ENCODE data around the gene MORC4. TPM values are rescaled to one million over a fixed set of nuclear protein-coding genes. Genes with fewer than 3 reads are reported as not detected.

MORC4 gene
- total RNA-seq, 1 donor from 2014 or later: 16.3 TPM

- DNase-seq (no peak), ATAC-seq (peak; percentile 62)
- Histone ChIP-seq H3K4me3 (no peak overlapping the region), H3K4me1 (peaks cover 7% of the 10 kb centered on the region), H3K36me3 (no peaks in the 10 kb centered on the region), H3K27ac (no peak overlapping the region), H3K27me3 (no peaks in the 10 kb centered on the region), H3K9me3 (no peaks in the 10 kb centered on the region)
- intact Hi-C loops (cut with DNase I): no loop called here
- no peak for TF ChIP-seq CTCF (IDR thresholded peaks at IDR 0.05)
Measured at GRCh38 chrX:106932960-106933537, 67.0 kb downstream of the MORC4 start.

- DNase-seq (no peak), ATAC-seq (no peak)
- Histone ChIP-seq H3K4me1 (peaks cover 7% of the 10 kb centered on the region), H3K4me3 (no peak overlapping the region), H3K27me3 (no peaks in the 10 kb centered on the region), H3K36me3 (no peaks in the 10 kb centered on the region), H3K27ac (no peak overlapping the region), H3K9me3 (no peaks in the 10 kb centered on the region)
- intact Hi-C loops (cut with DNase I): no loop called here
- TF ChIP-seq CTCF (IDR thresholded peaks at IDR 0.05): no peak
Measured at GRCh38 chrX:106932492-106932923, 67.5 kb downstream of the MORC4 start.

- H3K4me1 ChIP-seq: peaks cover 7% of the 10 kb centered on the region
- TF ChIP-seq CTCF (IDR thresholded peaks at IDR 0.05): no peak
- no peak overlapping the region for H3K4me3 ChIP-seq
- no peaks in the 10 kb centered on the region for H3K27me3 ChIP-seq
- no peaks in the 10 kb centered on the region for H3K36me3 ChIP-seq
- intact Hi-C loops (cut with DNase I): no loop called here
- DNase-seq (no peak), ATAC-seq (no peak)
- no peaks in the 10 kb centered on the region for H3K9me3 ChIP-seq
- no peak overlapping the region for H3K27ac ChIP-seq
Measured at GRCh38 chrX:106931831-106932491, 68.1 kb downstream of the MORC4 start.

GRCh38 chrX:106928227-106928626 is 71.8 kb downstream of the MORC4 start:
- DNase-seq: no peak
- no peak overlapping the region for H3K27ac ChIP-seq
- H3K4me3 ChIP-seq: no peak overlapping the region
- intact Hi-C loops (cut with DNase I): no loop called here
- H3K36me3 ChIP-seq: no peaks in the 10 kb centered on the region
- TF ChIP-seq CTCF (IDR thresholded peaks at IDR 0.05): no peak
- no peaks in the 10 kb centered on the region for H3K9me3 ChIP-seq
- peaks cover 7% of the 10 kb centered on the region for H3K4me1 ChIP-seq
- no peaks in the 10 kb centered on the region for H3K27me3 ChIP-seq
- no peak for ATAC-seq

GRCh38 chrX:106927700-106928099 is 72.3 kb downstream of the MORC4 start:
- no peaks in the 10 kb centered on the region for H3K9me3 ChIP-seq
- no peak overlapping the region for H3K4me3 ChIP-seq
- no peaks in the 10 kb centered on the region for H3K36me3 ChIP-seq
- intact Hi-C loops (cut with DNase I): no loop called here
- ATAC-seq (no peak), DNase-seq (no peak)
- no peaks in the 10 kb centered on the region for H3K27me3 ChIP-seq
- peaks cover 3% of the 10 kb centered on the region for H3K4me1 ChIP-seq
- TF ChIP-seq CTCF (IDR thresholded peaks at IDR 0.05): no peak
- no peak overlapping the region for H3K27ac ChIP-seq
